Loucy (cell line): Measurements from ENCODE around the gene ILF2.

Experiments used
- H2AFZ ChIP-seq: fragments of 200-600 bp; sonication (generic); 2 replicates; pipeline ENCODE4 v1.6.0; 2016; ENCODE audit warnings: antibody characterized with exemption, mild to moderate bottlenecking, low read length, moderate library complexity
- H3F3A ChIP-seq: fragments of 200-600 bp; 2 replicates; pipeline ENCODE4 v1.6.0; 2016; ENCODE audit warnings: antibody characterized with exemption, low read depth, mild to moderate bottlenecking
- H3K27me3 ChIP-seq: fragments of 200-600 bp; sonication (generic); 2 replicates; pipeline ENCODE4 v1.6.1; 2014; ENCODE audit warnings: low read length, mild to moderate bottlenecking; ENCODE audit not compliant: insufficient read depth, poor library complexity, severe bottlenecking
- H3K36me3 ChIP-seq: fragments of 200-600 bp; sonication (generic); 2 replicates; pipeline ENCODE4 v1.6.1; 2016; ENCODE audit warnings: low read length; ENCODE audit not compliant: insufficient read depth
- H3K4me1 ChIP-seq: fragments of 200-600 bp; sonication (generic); 2 replicates; pipeline ENCODE4 v1.5.1; 2014; ENCODE audit warnings: low read length, mild to moderate bottlenecking; ENCODE audit not compliant: insufficient read depth, poor library complexity, severe bottlenecking
- H3K4me2 ChIP-seq: fragments of 200-600 bp; sonication (generic); 2 replicates; pipeline ENCODE4 v1.6.0; 2014; ENCODE audit warnings: antibody characterized with exemption, low read length, low read depth, mild to moderate bottlenecking; ENCODE audit not compliant: poor library complexity, severe bottlenecking
- H3K4me3 ChIP-seq: fragments of 200-600 bp; sonication (generic); 2 replicates; pipeline ENCODE4 v1.5.1; 2014; ENCODE audit warnings: low read length, mild to moderate bottlenecking, mixed read lengths; ENCODE audit not compliant: poor library complexity, severe bottlenecking
- H3K79me2 ChIP-seq: fragments of 200-600 bp; sonication (generic); 2 replicates; pipeline ENCODE4 v1.6.1; 2014; ENCODE audit warnings: low read length; ENCODE audit not compliant: insufficient read depth
- H3K9ac ChIP-seq: fragments of 200-600 bp; sonication (generic); 2 replicates; pipeline ENCODE4 v1.6.0; 2014; ENCODE audit warnings: mild to moderate bottlenecking, low read depth, low read length, moderate library complexity; ENCODE audit not compliant: poor library complexity, severe bottlenecking
- H3K9me2 ChIP-seq: fragments of 200-600 bp; sonication (generic); replicated peaks from 2 replicates; pipeline ENCODE4 v1.6.1; 2016; ENCODE audit warnings: low read depth, low read length, mixed read lengths
- H3K9me3 ChIP-seq: fragments of 200-600 bp; sonication (generic); 2 replicates; pipeline ENCODE4 v1.6.1; 2014; ENCODE audit warnings: mild to moderate bottlenecking, antibody characterized with exemption, low read length, low read depth; ENCODE audit not compliant: insufficient read depth
- H4K20me1 ChIP-seq: fragments of 200-600 bp; sonication (generic); 2 replicates; pipeline ENCODE4 v1.6.0; 2014; ENCODE audit warnings: antibody characterized with exemption, low read length, mild to moderate bottlenecking; ENCODE audit not compliant: insufficient read depth, poor library complexity, severe bottlenecking
- EZH2phosphoT487 ChIP-seq: fragments of 200-600 bp; IDR thresholded peaks from 2 replicates; pipeline ENCODE4 v1.6.1; 2018; ENCODE audit warnings: antibody characterized with exemption, mild to moderate bottlenecking, moderate library complexity, borderline replicate concordance
- TF ChIP-seq, protein P1 (sequence below): fragments of 200-600 bp; sonication (generic); conservative IDR thresholded peaks from 2 replicates; pipeline ENCODE4 v1.5.1; 2014; ENCODE audit warnings: mild to moderate bottlenecking, antibody characterized with exemption, low read length

ILF2 gene

DNA sequence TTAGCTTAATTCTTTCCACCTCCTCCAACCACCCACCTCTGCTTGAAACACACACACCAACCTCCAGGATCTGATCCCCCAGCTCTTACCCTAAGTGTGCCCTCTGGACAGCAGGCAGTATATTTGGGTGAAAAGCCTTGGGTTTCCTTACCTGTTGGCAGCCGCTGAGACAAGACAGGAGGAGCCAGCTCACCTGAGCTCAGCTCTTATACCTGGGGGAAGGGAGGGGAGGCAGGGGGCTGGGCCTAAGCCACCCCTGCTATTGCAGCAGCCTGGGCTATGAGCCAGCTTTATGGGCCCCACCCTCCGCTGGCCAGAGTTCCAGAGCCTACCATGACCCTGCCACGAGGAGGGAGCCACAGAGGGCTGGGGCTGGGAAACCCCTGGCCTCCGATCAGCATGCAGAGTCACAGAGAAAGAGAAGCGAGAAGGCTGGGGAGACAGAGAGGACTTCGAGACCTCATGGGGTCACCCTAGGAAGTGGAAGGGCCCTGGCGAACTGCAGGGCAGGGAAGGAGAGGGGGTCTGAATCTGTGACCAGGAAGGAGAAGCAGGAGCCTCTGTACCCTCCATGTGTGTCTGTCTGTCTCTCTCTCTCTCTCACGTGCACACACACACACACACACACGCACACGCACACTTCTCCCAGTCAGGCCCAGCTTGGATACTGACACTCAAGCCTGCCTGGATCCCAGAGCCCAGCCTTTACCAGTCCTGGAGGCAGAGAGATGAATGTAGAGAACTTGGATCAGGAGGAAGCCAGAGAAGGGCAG lies 54.5 kb downstream of the ILF2 start, which contains the start of gene S100A14:
Gene S100A14 (minus strand): TSS at position 182 of the 773 bp plus-strand sequence. CDS start 467 bp downstream, outside the sequence.
- Histone ChIP-seq H3F3A (no peaks in the 10 kb centered on the region), H3K9me3 (no peaks in the 10 kb centered on the region), H3K9ac (no peak within 1 kb of the TSS), H3K36me3 (no peaks in the 10 kb centered on the region), H3K4me1 (peaks cover 4% of the 10 kb centered on the region), H3K79me2 (no peaks in the 10 kb centered on the region), H3K9me2 (no peaks in the 10 kb centered on the region), H3K4me2 (no peak within 1 kb of the TSS), H4K20me1 (no peaks in the 10 kb centered on the region), H3K27me3 (no peaks in the 10 kb centered on the region), H3K4me3 (no peak within 1 kb of the TSS), H2AFZ (0 out of 2 replicates have a peak within 1 kb of the TSS, but pooled peaks have one; percentile 20)
- TF ChIP-seq, protein P1, sequence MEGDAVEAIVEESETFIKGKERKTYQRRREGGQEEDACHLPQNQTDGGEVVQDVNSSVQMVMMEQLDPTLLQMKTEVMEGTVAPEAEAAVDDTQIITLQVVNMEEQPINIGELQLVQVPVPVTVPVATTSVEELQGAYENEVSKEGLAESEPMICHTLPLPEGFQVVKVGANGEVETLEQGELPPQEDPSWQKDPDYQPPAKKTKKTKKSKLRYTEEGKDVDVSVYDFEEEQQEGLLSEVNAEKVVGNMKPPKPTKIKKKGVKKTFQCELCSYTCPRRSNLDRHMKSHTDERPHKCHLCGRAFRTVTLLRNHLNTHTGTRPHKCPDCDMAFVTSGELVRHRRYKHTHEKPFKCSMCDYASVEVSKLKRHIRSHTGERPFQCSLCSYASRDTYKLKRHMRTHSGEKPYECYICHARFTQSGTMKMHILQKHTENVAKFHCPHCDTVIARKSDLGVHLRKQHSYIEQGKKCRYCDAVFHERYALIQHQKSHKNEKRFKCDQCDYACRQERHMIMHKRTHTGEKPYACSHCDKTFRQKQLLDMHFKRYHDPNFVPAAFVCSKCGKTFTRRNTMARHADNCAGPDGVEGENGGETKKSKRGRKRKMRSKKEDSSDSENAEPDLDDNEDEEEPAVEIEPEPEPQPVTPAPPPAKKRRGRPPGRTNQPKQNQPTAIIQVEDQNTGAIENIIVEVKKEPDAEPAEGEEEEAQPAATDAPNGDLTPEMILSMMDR = no peak
- no peak for TF ChIP-seq EZH2phosphoT487

GRCh38 chr1:153615406-153615805 lies 55.4 kb downstream of the ILF2 start:
- no peak overlapping the region for H3K4me2 ChIP-seq

GRCh38 chr1:153614906-153615305 lies 55.9 kb downstream of the ILF2 start:
- Histone ChIP-seq H3K9me3 (no peaks in the 10 kb centered on the region), H3K9ac (no peak overlapping the region), H3K4me3 (no peak overlapping the region), H4K20me1 (no peaks in the 10 kb centered on the region), H3K79me2 (no peaks in the 10 kb centered on the region), H3K4me1 (peaks cover 4% of the 10 kb centered on the region), H3K27me3 (no peaks in the 10 kb centered on the region), H3F3A (no peaks in the 10 kb centered on the region), H3K36me3 (no peaks in the 10 kb centered on the region), H2AFZ (no peak overlapping the region), H3K9me2 (no peaks in the 10 kb centered on the region), H3K4me2 (no peak overlapping the region)
- no peak for TF ChIP-seq EZH2phosphoT487
- TF ChIP-seq, protein P1 = no peak

More at GRCh38 chr1:153615406-153615805, 55.4 kb downstream of the ILF2 start:
- no peaks in the 10 kb centered on the region for H3F3A ChIP-seq
- no peak overlapping the region for H3K9ac ChIP-seq
- H3K36me3 ChIP-seq = no peaks in the 10 kb centered on the region
- no peak overlapping the region for H3K4me3 ChIP-seq
- TF ChIP-seq, protein P1 = no peak
- no peak for TF ChIP-seq EZH2phosphoT487
- H3K9me3 ChIP-seq = no peaks in the 10 kb centered on the region
- H3K79me2 ChIP-seq = no peaks in the 10 kb centered on the region
- no peak overlapping the region for H2AFZ ChIP-seq
- no peaks in the 10 kb centered on the region for H3K9me2 ChIP-seq
- no peaks in the 10 kb centered on the region for H4K20me1 ChIP-seq
- no peaks in the 10 kb centered on the region for H3K27me3 ChIP-seq
- H3K4me1 ChIP-seq = peaks cover 4% of the 10 kb centered on the region
